ENCODE data around the gene VN1R4. TPM values are rescaled to one million over a fixed set of nuclear protein-coding genes. Genes with fewer than 3 reads are reported as not detected.
"Not testable (repeated sequence)": the region's sequence is repeated elsewhere in the genome, so short reads cannot be mapped to it uniquely, and the experiment has no call there.

VN1R4 gene
- total RNA-seq, 1 experiment from 2014 or later: not detected

GRCh38 chr19:53224606-53225005 is 42.9 kb downstream of the VN1R4 start:
- ChIA-PET POLR2A (no interaction called here), CTCF (no interaction called here), RAD21 (ENCODE audit: low non-redundant PET in 1 of 2, low total read pairs in 2 of 2, uncharacterized antibody in 2 of 2, unreplicated experiment in 2 of 2) (no interaction called here)
- H3K79me2 ChIP-seq (ENCODE audit: insufficient read depth, low read length): no peaks in the 10 kb centered on the region
- no peak for DNase-seq (ENCODE audit: low read depth, low spot score)
- no peak overlapping the region for H3K4me2 ChIP-seq (ENCODE audit: low read length)
- no TSS peak for BruUV-seq (replicated peaks)
- no peak overlapping the region for H3K27ac ChIP-seq (ENCODE audit: low read depth, low read length)
- no peak for TF ChIP-seq FOSL1 (IDR thresholded peaks at IDR 0.05; ENCODE audit: low read depth)
- no peak for TF ChIP-seq JUND (IDR thresholded peaks at IDR 0.05)
- no peak for TF ChIP-seq ATF3 (IDR thresholded peaks at IDR 0.05)
- TF ChIP-seq ZFX (IDR thresholded peaks at IDR 0.05): no peak
- no peak for TF ChIP-seq MAX (IDR thresholded peaks at IDR 0.05)
- no peak for TF ChIP-seq ZBTB33 (IDR thresholded peaks at IDR 0.05; ENCODE audit: extremely low read depth, insufficient replicate concordance, low read length)
- TF ChIP-seq CBX3 (IDR thresholded peaks at IDR 0.05; ENCODE audit: low read depth): no peak
- no peak for TF ChIP-seq RAD21 (IDR thresholded peaks at IDR 0.05; ENCODE audit: low read depth)
- TF ChIP-seq EGR1 (IDR thresholded peaks at IDR 0.05; ENCODE audit: low read depth): no peak
- TF ChIP-seq YY1 (IDR thresholded peaks at IDR 0.05; ENCODE audit: extremely low read depth, insufficient replicate concordance, low read depth, low read length): no peak
- no peak for TF ChIP-seq CTCF (IDR thresholded peaks at IDR 0.05 in 2 of 3, conservative IDR thresholded peaks at IDR 0.05 in 1 of 3; ENCODE audit: borderline replicate concordance in 1 of 3, insufficient read depth in 1 of 3, low read depth in 2 of 3, low read length in 2 of 3)
- TF ChIP-seq POLR2A (IDR thresholded peaks at IDR 0.05; ENCODE audit: borderline replicate concordance, extremely low read depth, insufficient read depth, insufficient read length): no peak
- TF ChIP-seq TCF7L2 (IDR thresholded peaks at IDR 0.05; ENCODE audit: borderline replicate concordance, extremely low read depth, insufficient read depth, insufficient read length): no peak
- TF ChIP-seq SRF (IDR thresholded peaks at IDR 0.05; ENCODE audit: low read depth): no peak
- no peak for TF ChIP-seq EZH2 (IDR thresholded peaks at IDR 0.05)
- TF ChIP-seq EZH2phosphoT487 (IDR thresholded peaks at IDR 0.05; ENCODE audit: borderline replicate concordance): no peak
- no peak for TF ChIP-seq SIN3A (IDR thresholded peaks at IDR 0.05; ENCODE audit: low read depth)
- TF ChIP-seq SP1 (IDR thresholded peaks at IDR 0.05; ENCODE audit: low read depth): no peak
- no peaks in the 10 kb centered on the region for H3K9me2 ChIP-seq (ENCODE audit: insufficient read depth)
- no peak for ATAC-seq
- no peaks in the 10 kb centered on the region for H3K4me1 ChIP-seq (ENCODE audit: control insufficient read depth in 1 of 2, insufficient read depth in 2 of 2, low read length in 2 of 2)
- no peak overlapping the region for H3K4me3 ChIP-seq (replicated peaks in 1 of 2; ENCODE audit: low read depth in 1 of 2, low read length in 2 of 2)
- intact Hi-C loops (cut with micrococcal nuclease): no loop called here
- H3K9me3 ChIP-seq (ENCODE audit: control insufficient read depth in 1 of 2, insufficient read depth in 1 of 2, low read depth in 1 of 2, low read length in 2 of 2): peaks cover 0 to 10% of the 10 kb centered on the region in 2 experiments; a peak in 2 of 4 replicates
- H4K20me1 ChIP-seq (ENCODE audit: insufficient read depth): no peaks in the 10 kb centered on the region
- H3K27me3 ChIP-seq (ENCODE audit: insufficient read depth, low read length): no peaks in the 10 kb centered on the region
- H3K9ac ChIP-seq (ENCODE audit: low read length): no peak overlapping the region
- no peak overlapping the region for H2AFZ ChIP-seq (ENCODE audit: low read depth, low read length, poor library complexity, severe bottlenecking)
- H3K36me3 ChIP-seq (ENCODE audit: control insufficient read depth in 1 of 2, insufficient read depth in 2 of 2, low read length in 2 of 2): no peaks in the 10 kb centered on the region

- H3K79me2 ChIP-seq (ENCODE audit: insufficient read depth, low read length); H3K4me3 ChIP-seq (replicated peaks in 1 of 2; ENCODE audit: low read depth in 1 of 2, low read length in 2 of 2); H3K36me3 ChIP-seq (ENCODE audit: control insufficient read depth in 1 of 2, insufficient read depth in 2 of 2, low read length in 2 of 2); intact Hi-C loops (cut with micrococcal nuclease); POLR2A ChIA-PET; H3K9ac ChIP-seq (ENCODE audit: low read length); H3K4me2 ChIP-seq (ENCODE audit: low read length); ATAC-seq; H2AFZ ChIP-seq (ENCODE audit: low read depth, low read length, poor library complexity, severe bottlenecking); H4K20me1 ChIP-seq (ENCODE audit: insufficient read depth); DNase-seq (ENCODE audit: low read depth, low spot score); H3K9me2 ChIP-seq (ENCODE audit: insufficient read depth); H3K9me3 ChIP-seq (ENCODE audit: control insufficient read depth in 1 of 2, insufficient read depth in 1 of 2, low read depth in 1 of 2, low read length in 2 of 2); H3K4me1 ChIP-seq (ENCODE audit: control insufficient read depth in 1 of 2, insufficient read depth in 2 of 2, low read length in 2 of 2); BruUV-seq (replicated peaks); RAD21 ChIA-PET (ENCODE audit: low non-redundant PET in 1 of 2, low total read pairs in 2 of 2, uncharacterized antibody in 2 of 2, unreplicated experiment in 2 of 2); CTCF ChIA-PET; H3K27ac ChIP-seq (ENCODE audit: low read depth, low read length); H3K27me3 ChIP-seq (ENCODE audit: insufficient read depth, low read length): not testable (repeated sequence)
Observed at GRCh38 chr19:53222716-53223115, 44.8 kb downstream of the VN1R4 start.
